GM12878 (cell line): ENCODE data around the gene AKT1S1. TPM values are rescaled to one million over a fixed set of nuclear protein-coding genes. Genes with fewer than 3 reads are reported as not detected.

Source experiments
- ATAC-seq: fragments of 200-7000 bp; cut with Tn5 transposase; 3 replicates; pipeline ENCODE4 v1.9.1; 2020; ENCODE audit warnings: mild to moderate bottlenecking, moderate library complexity
- BruUV-seq: library from RNA; stranded (reverse); fragments of 400-500 nt; replicated peaks from 2 replicates; lab custom pipeline; 2021; lab: Mats Ljungman, UMichigan
- CTCF ChIA-PET: fragments of 300-600 bp; sonication (Branson Sonifier 250); formaldehyde crosslinking; extraction: SDS; loops from one replicate; lab custom pipeline; 2021; ENCODE audit warnings: inconsistent platforms; lab: Yijun Ruan, JAX
- POLR2A ChIA-PET: fragments of 350-600 bp; formaldehyde crosslinking; extraction: SDS; loops from one replicate; lab custom pipeline; 2021; ENCODE audit warnings: inconsistent platforms; lab: Charles Lee
- RAD21 ChIA-PET: fragments of 300-600 bp; sonication (Branson Sonifier 250); formaldehyde crosslinking; loops from one replicate; lab custom pipeline; 2023; ENCODE audit warnings: antibody characterized with exemption; ENCODE audit not compliant: unreplicated experiment; lab: Charles Lee
- SMC1A ChIA-PET: fragments of 300-600 bp; sonication (Branson Sonifier 250); formaldehyde crosslinking; loops from one replicate; lab custom pipeline; 2023; ENCODE audit not compliant: unreplicated experiment, uncharacterized antibody; lab: Charles Lee
- DNase-seq: peaks from one replicate; pipeline ENCODE4 v3.0.0-alpha.2; 2011; ENCODE audit warnings: low read depth, low spot score
- FAIRE-seq: peaks from 3 replicates; lab custom pipeline; 2011; peaks lifted over from hg19 to GRCh38; lab: Jason Lieb, UNC
- H2AFZ ChIP-seq: 2 replicates; pipeline ENCODE4 v1.6.0; 2011; ENCODE audit warnings: low read depth, low read length, control low read depth; ENCODE audit not compliant: control insufficient read depth
- H3K27ac ChIP-seq: 2 replicates; pipeline ENCODE4 v1.5.1; 2011; ENCODE audit warnings: control low read depth; ENCODE audit not compliant: control insufficient read depth, insufficient read depth
- H3K27me3 ChIP-seq, 2 experiments: replicated peaks in 1 of 2; 2 replicates each; pipeline versions ENCODE4 v1.6.0 to v1.6.1; 2011; ENCODE audit warnings: low read length in 1 of 2; ENCODE audit not compliant: control insufficient read depth in 2 of 2, insufficient read depth in 2 of 2
- H3K36me3 ChIP-seq, 2 experiments: 2 replicates each; pipeline ENCODE4 v1.5.1; 2011; ENCODE audit warnings: low read length in 1 of 2; ENCODE audit not compliant: control insufficient read depth in 2 of 2, insufficient read depth in 2 of 2
- H3K4me1 ChIP-seq: 2 replicates; pipeline ENCODE4 v1.6.1; 2011; ENCODE audit warnings: mild to moderate bottlenecking, low read length, moderate library complexity, mixed read lengths; ENCODE audit not compliant: control insufficient read depth, insufficient read depth
- H3K4me2 ChIP-seq: 2 replicates; pipeline ENCODE4 v1.6.0; 2011; ENCODE audit warnings: control low read depth; ENCODE audit not compliant: control insufficient read depth, insufficient read depth
- H3K4me3 ChIP-seq: fragments of 200-600 bp; sonication (generic); 2 replicates; pipeline ENCODE4 v1.5.1; 2016
- H3K79me2 ChIP-seq: 2 replicates; pipeline ENCODE4 v1.6.0; 2011; ENCODE audit warnings: low read length; ENCODE audit not compliant: control insufficient read depth, insufficient read depth
- H3K9ac ChIP-seq: 2 replicates; pipeline ENCODE4 v1.8.0; 2011; ENCODE audit warnings: low read length, control low read depth, mixed read lengths; ENCODE audit not compliant: control insufficient read depth, insufficient read depth
- H3K9me3 ChIP-seq: replicated peaks from 3 replicates; pipeline ENCODE4 v1.5.1; 2011; ENCODE audit warnings: mild to moderate bottlenecking, low read length; ENCODE audit not compliant: control insufficient read depth, insufficient read depth
- H4K20me1 ChIP-seq: 2 replicates; pipeline ENCODE4 v1.6.0; 2011; ENCODE audit not compliant: control insufficient read depth, insufficient read depth
- CHD1 ChIP-seq: IDR thresholded peaks from 2 replicates; pipeline ENCODE4 v1.6.1; 2012; ENCODE audit warnings: low read depth, low read length, improper control_type of control experiment
- FOXM1 ChIP-seq: IDR thresholded peaks from 2 replicates; pipeline ENCODE4 v1.6.1; 2012; ENCODE audit warnings: low read depth, mild to moderate bottlenecking, inconsistent platforms, low read length, moderate library complexity
- NFYA ChIP-seq: IDR thresholded peaks from 2 replicates; pipeline ENCODE4 v1.6.1; 2011; ENCODE audit warnings: low read depth, mild to moderate bottlenecking, low read length, improper control_type of control experiment, borderline replicate concordance
- SMAD5 ChIP-seq: IDR thresholded peaks from 2 replicates; pipeline ENCODE4 v1.6.1; 2016; ENCODE audit warnings: antibody characterized with exemption, low read depth
- SMARCA5 ChIP-seq: fragments of 450-650 bp; IDR thresholded peaks from 2 replicates; pipeline ENCODE4 v1.6.1; 2017; ENCODE audit warnings: mild to moderate bottlenecking
- ZNF207 ChIP-seq: fragments of 450-650 bp; IDR thresholded peaks from 2 replicates; pipeline ENCODE4 v1.6.1; 2014; ENCODE audit warnings: antibody characterized with exemption, mild to moderate bottlenecking, borderline replicate concordance
- ZNF622 ChIP-seq: fragments of 450-650 bp; IDR thresholded peaks from 2 replicates; pipeline ENCODE4 v1.6.1; 2017; ENCODE audit warnings: mild to moderate bottlenecking, inconsistent platforms
- WGBS: methylation state at CpG from one replicate; pipeline ENCODE4 v1.1.6; 2016; ENCODE audit warnings: low lambda C conversion rate; ENCODE audit not compliant: insufficient replicate concordance, insufficient coverage; ENCODE audit errors: missing lambda C conversion rate; 5-methylcytosine and 5-hydroxymethylcytosine counted together
- in situ Hi-C: fragments of 300-500 bp; cut with MboI; formaldehyde crosslinking; loops from 9 replicates; pipeline ENCODE4 v1.14.3; 2018; ENCODE audit warnings: mixed read lengths
- intact Hi-C: fragments of 100-400 bp; cut with micrococcal nuclease; formaldehyde crosslinking; loops from one replicate; pipeline ENCODE4 v1.14.2; 2022; ENCODE audit not compliant: unreplicated experiment
- polyA plus RNA-seq, 11 experiments: library from polyadenylated mRNA; depleted of rRNA in 4 of 11; unstranded in 6 of 11; stranded (reverse) in 5 of 11; fragments of >200 nt; fragmentation: Nextera tagmentation in 4 of 11; fragmentation: Illumina TruSeq in 1 of 11; extraction: Ambion mirVana in 4 of 11; extraction: Trizol in 1 of 11; gene quantifications; 1 replicate in 1 of 11; 2 replicates in 10 of 11; pipeline versions ENCODE4 v1.2.1 to v1.2.3, GENCODE V29; 2011 to 2016; ENCODE audit warnings: inconsistent platforms in 2 of 11, missing spikeins in 2 of 11, low read depth in 1 of 11
- total RNA-seq, 4 experiments: library from RNA; depleted of rRNA in 3 of 4; stranded (reverse); fragments of >200 nt in 3 of 4; fragmentation: Illumina TruSeq in 1 of 4; extraction: Trizol in 1 of 4; gene quantifications; 2 replicates each; pipeline versions ENCODE4 v1.2.1 to v1.2.3, GENCODE V29; 2013 to 2021
- TF ChIP-seq, protein P1 (sequence below): fragments of 450-650 bp; IDR thresholded peaks from 2 replicates; pipeline ENCODE4 v1.6.1; 2017; ENCODE audit warnings: mild to moderate bottlenecking
- TF ChIP-seq, protein P2 (sequence below): fragments of 450-650 bp; IDR thresholded peaks from 2 replicates; pipeline ENCODE4 v1.6.1; 2016; ENCODE audit warnings: mild to moderate bottlenecking

Gene AKT1S1
- total and polyA plus RNA-seq, 10 of the 15 experiments (the other 5 are each of a cell fraction or from before 2014, with no cell fraction given), result 0.43 to 23.0 (median 12.3) TPM

DNA sequence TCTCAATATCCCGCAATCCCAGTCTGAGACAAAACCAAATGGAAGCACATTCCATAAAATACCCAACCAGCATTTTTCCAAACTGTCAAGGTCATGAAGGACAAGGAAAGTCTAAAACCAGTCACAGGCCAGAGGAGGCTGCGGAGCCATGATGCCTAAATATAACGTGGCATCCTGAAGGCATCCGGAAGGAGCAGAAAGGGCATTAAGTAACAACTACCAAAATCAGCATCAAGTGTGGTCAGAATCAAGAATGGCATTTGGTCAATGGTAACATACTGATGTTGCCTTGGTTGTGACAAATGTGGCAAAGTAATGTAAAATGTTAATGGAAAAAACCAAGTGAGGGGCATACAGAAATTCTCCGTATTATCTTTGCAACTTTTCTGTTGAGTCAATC is 48.3 kb upstream of the AKT1S1 start:
- DNase-seq, result no peak
- H3K4me3 ChIP-seq, result peak overlapping the region; percentile 59; the same call in 1 of the 2 replicates
- peak overlapping the region; percentile 33; the same call in 1 of the 2 replicates for H3K9ac ChIP-seq
- TF ChIP-seq ZNF622 (no peak), FOXM1 (no peak), CHD1 (no peak), SMARCA5 (no peak), ZNF207 (no peak), SMAD5 (no peak), NFYA (no peak)
- TF ChIP-seq, protein P1, sequence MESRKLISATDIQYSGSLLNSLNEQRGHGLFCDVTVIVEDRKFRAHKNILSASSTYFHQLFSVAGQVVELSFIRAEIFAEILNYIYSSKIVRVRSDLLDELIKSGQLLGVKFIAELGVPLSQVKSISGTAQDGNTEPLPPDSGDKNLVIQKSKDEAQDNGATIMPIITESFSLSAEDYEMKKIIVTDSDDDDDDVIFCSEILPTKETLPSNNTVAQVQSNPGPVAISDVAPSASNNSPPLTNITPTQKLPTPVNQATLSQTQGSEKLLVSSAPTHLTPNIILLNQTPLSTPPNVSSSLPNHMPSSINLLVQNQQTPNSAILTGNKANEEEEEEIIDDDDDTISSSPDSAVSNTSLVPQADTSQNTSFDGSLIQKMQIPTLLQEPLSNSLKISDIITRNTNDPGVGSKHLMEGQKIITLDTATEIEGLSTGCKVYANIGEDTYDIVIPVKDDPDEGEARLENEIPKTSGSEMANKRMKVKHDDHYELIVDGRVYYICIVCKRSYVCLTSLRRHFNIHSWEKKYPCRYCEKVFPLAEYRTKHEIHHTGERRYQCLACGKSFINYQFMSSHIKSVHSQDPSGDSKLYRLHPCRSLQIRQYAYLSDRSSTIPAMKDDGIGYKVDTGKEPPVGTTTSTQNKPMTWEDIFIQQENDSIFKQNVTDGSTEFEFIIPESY, result no peak
- TF ChIP-seq, protein P2, sequence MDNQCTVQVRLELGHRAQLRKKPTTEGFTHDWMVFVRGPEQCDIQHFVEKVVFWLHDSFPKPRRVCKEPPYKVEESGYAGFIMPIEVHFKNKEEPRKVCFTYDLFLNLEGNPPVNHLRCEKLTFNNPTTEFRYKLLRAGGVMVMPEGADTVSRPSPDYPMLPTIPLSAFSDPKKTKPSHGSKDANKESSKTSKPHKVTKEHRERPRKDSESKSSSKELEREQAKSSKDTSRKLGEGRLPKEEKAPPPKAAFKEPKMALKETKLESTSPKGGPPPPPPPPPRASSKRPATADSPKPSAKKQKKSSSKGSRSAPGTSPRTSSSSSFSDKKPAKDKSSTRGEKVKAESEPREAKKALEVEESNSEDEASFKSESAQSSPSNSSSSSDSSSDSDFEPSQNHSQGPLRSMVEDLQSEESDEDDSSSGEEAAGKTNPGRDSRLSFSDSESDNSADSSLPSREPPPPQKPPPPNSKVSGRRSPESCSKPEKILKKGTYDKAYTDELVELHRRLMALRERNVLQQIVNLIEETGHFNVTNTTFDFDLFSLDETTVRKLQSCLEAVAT, result no peak
- RAD21 ChIA-PET, result interaction anchor here (5.0 kb wide), 1 partner anchor 30 kb away, joined by 66 read pairs; the partner anchor contains the start of gene IL4I1
- peaks cover 96% of the 10 kb centered on the region for H3K79me2 ChIP-seq
- POLR2A ChIA-PET, result interaction anchor here (0.6 to 5.8 kb wide), 2 partner anchors 25 to 29 kb away, joined by 3 to 113 read pairs; partner anchors contain the start of gene IL4I1
- WGBS, result over 99% methylated on average over 5 of the region's 5 CpGs
- ATAC-seq, result no peak
- no peaks in the 10 kb centered on the region for H3K9me3 ChIP-seq
- no peak for FAIRE-seq
- peak overlapping the region; percentile 64; the same call in 1 of the 2 replicates for H3K4me2 ChIP-seq
- H3K4me1 ChIP-seq, result peaks cover 43% of the 10 kb centered on the region
- intact Hi-C loops (loop anchor here (5.0 kb wide), 1 partner anchor 48 kb away; the partner anchor contains the start of genes AKT1S1 and TBC1D17), in situ Hi-C loops (no loop called here)
- H3K27ac ChIP-seq, result peak overlapping the region; percentile 45; the same call in 1 of the 2 replicates
- no TSS peak for BruUV-seq
- peaks cover 13 to 30% of the 10 kb centered on the region in 2 experiments for H3K36me3 ChIP-seq
- CTCF ChIA-PET, result no interaction called here
- SMC1A ChIA-PET, result interaction anchor here (4.8 kb wide), 1 partner anchor 31 kb away, joined by 78 read pairs; the partner anchor contains the start of gene IL4I1
- H2AFZ ChIP-seq, result no peak overlapping the region
- H3K27me3 ChIP-seq, result no peaks in the 10 kb centered on the region
- no peaks in the 10 kb centered on the region for H4K20me1 ChIP-seq
